IMR-90 (cell line): ENCODE measurements around the gene FHDC1.

Experiments
- BHLHE40 ChIP-seq: fragments of 150-350 bp; IDR thresholded peaks from 2 replicates; pipeline ENCODE4 v1.6.1; 2016; ENCODE audit warnings: mild to moderate bottlenecking, low read depth, low read length
- CEBPB ChIP-seq: IDR thresholded peaks from 2 replicates; pipeline ENCODE4 v1.6.1; 2012; ENCODE audit warnings: low read depth, low read length, improper control_type of control experiment
- POLR2A ChIP-seq: IDR thresholded peaks from 2 replicates; pipeline ENCODE4 v1.6.1; 2012; ENCODE audit warnings: mild to moderate bottlenecking, low read depth, low read length
- RAD21 ChIP-seq: IDR thresholded peaks from 2 replicates; pipeline ENCODE4 v1.6.1; 2012; ENCODE audit warnings: low read length, improper control_type of control experiment
- RFX5 ChIP-seq: IDR thresholded peaks from 2 replicates; pipeline ENCODE4 v1.8.0; 2012; ENCODE audit warnings: low read depth, mild to moderate bottlenecking, low read length, moderate library complexity
- TF ChIP-seq, protein P1 (sequence below): conservative IDR thresholded peaks from 2 replicates; pipeline ENCODE4 v1.5.1; 2012; ENCODE audit warnings: mild to moderate bottlenecking, low read depth, low read length, improper control_type of control experiment

DNA sequence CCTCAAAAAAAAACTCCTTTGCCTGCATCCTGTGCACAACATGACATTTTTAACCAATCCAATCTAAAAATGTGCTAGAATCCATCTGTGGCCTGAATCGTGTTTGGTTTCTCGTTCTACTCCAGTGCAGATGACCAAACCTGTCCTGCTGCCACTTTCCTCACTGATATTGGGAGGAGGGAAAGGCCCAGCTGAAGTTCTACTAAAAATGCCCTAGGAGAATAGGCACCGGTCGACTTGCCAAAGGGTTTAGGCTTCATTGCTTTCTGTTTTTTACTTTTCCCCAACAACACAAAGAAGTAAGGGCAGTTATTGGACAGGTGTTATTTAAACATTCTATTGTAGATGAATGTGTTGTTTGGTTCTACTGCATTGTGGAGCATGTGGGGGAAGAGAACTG lies 7.8 kb upstream of the FHDC1 start:
- TF ChIP-seq, protein P1, sequence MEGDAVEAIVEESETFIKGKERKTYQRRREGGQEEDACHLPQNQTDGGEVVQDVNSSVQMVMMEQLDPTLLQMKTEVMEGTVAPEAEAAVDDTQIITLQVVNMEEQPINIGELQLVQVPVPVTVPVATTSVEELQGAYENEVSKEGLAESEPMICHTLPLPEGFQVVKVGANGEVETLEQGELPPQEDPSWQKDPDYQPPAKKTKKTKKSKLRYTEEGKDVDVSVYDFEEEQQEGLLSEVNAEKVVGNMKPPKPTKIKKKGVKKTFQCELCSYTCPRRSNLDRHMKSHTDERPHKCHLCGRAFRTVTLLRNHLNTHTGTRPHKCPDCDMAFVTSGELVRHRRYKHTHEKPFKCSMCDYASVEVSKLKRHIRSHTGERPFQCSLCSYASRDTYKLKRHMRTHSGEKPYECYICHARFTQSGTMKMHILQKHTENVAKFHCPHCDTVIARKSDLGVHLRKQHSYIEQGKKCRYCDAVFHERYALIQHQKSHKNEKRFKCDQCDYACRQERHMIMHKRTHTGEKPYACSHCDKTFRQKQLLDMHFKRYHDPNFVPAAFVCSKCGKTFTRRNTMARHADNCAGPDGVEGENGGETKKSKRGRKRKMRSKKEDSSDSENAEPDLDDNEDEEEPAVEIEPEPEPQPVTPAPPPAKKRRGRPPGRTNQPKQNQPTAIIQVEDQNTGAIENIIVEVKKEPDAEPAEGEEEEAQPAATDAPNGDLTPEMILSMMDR = no peak
- TF ChIP-seq BHLHE40 (no peak), POLR2A (no peak), RFX5 (no peak), RAD21 (no peak), CEBPB (no peak)
